ENCODE results near the gene CELF5. TPM values are rescaled to one million over a fixed set of nuclear protein-coding genes. Genes with fewer than 3 reads are reported as not detected.
"Not testable (repeated sequence)": the region's sequence is repeated elsewhere in the genome, so short reads cannot be mapped to it uniquely, and the experiment has no call there.

The CELF5 gene
- total RNA-seq, 1 experiment from 2014 or later = 7.7 TPM

DNA sequence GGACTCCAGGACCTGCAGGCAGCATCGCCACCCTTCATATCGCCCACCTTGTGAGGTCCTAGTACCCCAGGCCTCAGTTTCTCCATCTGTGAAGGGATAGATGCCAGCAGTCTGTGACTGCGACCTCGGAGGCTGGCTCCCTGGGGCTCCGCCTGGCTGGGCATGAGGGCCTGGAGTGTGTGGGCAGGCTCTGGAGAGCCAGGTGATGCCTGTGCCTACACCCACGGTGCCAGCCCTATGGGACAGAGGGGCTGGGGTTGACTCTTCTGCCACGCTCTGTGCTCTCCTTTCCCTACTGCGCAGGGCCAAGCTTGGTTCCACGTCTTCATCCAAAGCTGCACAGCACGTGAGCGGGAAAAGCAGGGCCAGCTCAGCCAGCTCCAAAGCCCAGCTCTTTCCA, 115.9 kb downstream of the CELF5 start (continued):
- TF ChIP-seq, protein P1, sequence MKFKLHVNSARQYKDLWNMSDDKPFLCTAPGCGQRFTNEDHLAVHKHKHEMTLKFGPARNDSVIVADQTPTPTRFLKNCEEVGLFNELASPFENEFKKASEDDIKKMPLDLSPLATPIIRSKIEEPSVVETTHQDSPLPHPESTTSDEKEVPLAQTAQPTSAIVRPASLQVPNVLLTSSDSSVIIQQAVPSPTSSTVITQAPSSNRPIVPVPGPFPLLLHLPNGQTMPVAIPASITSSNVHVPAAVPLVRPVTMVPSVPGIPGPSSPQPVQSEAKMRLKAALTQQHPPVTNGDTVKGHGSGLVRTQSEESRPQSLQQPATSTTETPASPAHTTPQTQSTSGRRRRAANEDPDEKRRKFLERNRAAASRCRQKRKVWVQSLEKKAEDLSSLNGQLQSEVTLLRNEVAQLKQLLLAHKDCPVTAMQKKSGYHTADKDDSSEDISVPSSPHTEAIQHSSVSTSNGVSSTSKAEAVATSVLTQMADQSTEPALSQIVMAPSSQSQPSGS (CRISPR knock-in tag; IDR thresholded peaks at IDR 0.05; ENCODE audit: borderline replicate concordance, low read depth) = no peak
- TF ChIP-seq, protein P2, sequence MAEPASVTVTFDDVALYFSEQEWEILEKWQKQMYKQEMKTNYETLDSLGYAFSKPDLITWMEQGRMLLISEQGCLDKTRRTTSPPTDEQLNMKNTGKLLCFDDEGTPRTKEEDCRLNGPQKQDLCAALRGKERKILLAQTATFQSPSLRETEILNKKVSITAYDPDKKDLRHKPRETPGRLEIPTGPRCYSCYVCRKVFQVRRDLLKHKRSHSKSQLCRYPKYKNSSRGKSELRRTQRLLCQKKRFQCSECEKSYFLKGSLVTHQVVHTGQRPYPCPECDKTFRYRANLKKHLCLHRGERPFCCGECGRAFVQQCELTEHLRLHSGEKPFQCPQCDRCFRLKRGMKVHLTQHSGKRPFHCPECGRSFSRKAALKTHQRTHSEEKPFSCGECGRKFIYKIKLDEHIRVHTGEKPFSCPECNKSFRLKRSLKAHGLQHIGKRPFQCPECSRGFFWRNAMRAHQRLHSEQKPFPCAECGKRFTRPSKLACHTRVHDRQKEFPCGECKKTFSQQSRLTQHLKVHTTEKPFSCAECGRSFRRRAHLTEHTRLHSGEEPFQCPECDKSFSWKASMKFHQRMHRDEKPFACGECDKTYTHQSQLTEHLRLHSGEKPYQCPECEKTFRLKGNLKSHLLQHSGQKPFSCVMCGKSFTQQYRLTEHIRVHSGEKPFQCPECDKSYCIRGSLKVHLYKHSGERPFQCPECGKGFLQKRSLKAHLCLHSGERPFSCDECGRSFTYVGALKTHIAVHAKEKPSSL (CRISPR knock-in tag; conservative IDR thresholded peaks at IDR 0.05) = no peak
- TF ChIP-seq CBFB (CRISPR knock-in tag; IDR thresholded peaks at IDR 0.05; ENCODE audit: low read depth) (no peak), SP1 (CRISPR knock-in tag; conservative IDR thresholded peaks at IDR 0.05) (no peak)
- TF ChIP-seq, protein P3, sequence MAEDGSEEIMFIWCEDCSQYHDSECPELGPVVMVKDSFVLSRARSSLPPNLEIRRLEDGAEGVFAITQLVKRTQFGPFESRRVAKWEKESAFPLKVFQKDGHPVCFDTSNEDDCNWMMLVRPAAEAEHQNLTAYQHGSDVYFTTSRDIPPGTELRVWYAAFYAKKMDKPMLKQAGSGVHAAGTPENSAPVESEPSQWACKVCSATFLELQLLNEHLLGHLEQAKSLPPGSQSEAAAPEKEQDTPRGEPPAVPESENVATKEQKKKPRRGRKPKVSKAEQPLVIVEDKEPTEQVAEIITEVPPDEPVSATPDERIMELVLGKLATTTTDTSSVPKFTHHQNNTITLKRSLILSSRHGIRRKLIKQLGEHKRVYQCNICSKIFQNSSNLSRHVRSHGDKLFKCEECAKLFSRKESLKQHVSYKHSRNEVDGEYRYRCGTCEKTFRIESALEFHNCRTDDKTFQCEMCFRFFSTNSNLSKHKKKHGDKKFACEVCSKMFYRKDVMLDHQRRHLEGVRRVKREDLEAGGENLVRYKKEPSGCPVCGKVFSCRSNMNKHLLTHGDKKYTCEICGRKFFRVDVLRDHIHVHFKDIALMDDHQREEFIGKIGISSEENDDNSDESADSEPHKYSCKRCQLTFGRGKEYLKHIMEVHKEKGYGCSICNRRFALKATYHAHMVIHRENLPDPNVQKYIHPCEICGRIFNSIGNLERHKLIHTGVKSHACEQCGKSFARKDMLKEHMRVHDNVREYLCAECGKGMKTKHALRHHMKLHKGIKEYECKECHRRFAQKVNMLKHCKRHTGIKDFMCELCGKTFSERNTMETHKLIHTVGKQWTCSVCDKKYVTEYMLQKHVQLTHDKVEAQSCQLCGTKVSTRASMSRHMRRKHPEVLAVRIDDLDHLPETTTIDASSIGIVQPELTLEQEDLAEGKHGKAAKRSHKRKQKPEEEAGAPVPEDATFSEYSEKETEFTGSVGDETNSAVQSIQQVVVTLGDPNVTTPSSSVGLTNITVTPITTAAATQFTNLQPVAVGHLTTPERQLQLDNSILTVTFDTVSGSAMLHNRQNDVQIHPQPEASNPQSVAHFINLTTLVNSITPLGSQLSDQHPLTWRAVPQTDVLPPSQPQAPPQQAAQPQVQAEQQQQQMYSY (CRISPR knock-in tag; IDR thresholded peaks at IDR 0.05) = no peak
- TF ChIP-seq, protein P4, sequence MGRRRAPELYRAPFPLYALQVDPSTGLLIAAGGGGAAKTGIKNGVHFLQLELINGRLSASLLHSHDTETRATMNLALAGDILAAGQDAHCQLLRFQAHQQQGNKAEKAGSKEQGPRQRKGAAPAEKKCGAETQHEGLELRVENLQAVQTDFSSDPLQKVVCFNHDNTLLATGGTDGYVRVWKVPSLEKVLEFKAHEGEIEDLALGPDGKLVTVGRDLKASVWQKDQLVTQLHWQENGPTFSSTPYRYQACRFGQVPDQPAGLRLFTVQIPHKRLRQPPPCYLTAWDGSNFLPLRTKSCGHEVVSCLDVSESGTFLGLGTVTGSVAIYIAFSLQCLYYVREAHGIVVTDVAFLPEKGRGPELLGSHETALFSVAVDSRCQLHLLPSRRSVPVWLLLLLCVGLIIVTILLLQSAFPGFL (CRISPR knock-in tag; IDR thresholded peaks at IDR 0.05; ENCODE audit: borderline replicate concordance) = no peak
- TF ChIP-seq, protein P5, sequence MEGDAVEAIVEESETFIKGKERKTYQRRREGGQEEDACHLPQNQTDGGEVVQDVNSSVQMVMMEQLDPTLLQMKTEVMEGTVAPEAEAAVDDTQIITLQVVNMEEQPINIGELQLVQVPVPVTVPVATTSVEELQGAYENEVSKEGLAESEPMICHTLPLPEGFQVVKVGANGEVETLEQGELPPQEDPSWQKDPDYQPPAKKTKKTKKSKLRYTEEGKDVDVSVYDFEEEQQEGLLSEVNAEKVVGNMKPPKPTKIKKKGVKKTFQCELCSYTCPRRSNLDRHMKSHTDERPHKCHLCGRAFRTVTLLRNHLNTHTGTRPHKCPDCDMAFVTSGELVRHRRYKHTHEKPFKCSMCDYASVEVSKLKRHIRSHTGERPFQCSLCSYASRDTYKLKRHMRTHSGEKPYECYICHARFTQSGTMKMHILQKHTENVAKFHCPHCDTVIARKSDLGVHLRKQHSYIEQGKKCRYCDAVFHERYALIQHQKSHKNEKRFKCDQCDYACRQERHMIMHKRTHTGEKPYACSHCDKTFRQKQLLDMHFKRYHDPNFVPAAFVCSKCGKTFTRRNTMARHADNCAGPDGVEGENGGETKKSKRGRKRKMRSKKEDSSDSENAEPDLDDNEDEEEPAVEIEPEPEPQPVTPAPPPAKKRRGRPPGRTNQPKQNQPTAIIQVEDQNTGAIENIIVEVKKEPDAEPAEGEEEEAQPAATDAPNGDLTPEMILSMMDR (IDR thresholded peaks at IDR 0.05) = no peak

DNA sequence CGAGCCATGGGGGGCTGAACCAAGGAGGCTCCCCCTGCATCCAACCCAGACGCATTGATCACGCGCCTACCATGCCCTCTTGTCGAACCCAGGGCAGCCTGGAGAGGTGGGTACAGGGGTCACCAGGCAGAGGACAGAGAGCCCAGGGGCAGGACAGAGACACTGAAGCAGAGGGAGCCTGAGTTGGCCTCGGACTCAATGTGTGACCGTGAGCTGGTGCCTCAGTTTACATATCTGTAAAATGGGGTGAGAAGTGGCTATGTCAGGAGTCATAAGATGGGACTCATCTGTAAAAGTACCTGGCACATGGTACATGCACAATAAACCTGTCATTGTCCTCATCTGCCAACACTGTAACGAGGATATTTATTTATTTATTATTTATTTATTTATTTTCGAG, 117.8 kb downstream of the CELF5 start:
- CTCF ChIA-PET = interaction anchor here (1.1 to 1.3 kb wide), 2 partner anchors 87 to 131 kb away, joined by 4 to 5 read pairs; no protein-coding TSS in a partner anchor
- Mint-ChIP-seq H3K36me3 (no peaks in the 10 kb centered on the region), H3K27ac (no peak overlapping the region), H3K9me3 (no peaks in the 10 kb centered on the region), H3K4me1 (no peaks in the 10 kb centered on the region), H3K4me3 (no peak overlapping the region), H3K27me3 (ENCODE audit: low read depth) (peaks cover 16% of the 10 kb centered on the region)
- TF ChIP-seq, protein P6, sequence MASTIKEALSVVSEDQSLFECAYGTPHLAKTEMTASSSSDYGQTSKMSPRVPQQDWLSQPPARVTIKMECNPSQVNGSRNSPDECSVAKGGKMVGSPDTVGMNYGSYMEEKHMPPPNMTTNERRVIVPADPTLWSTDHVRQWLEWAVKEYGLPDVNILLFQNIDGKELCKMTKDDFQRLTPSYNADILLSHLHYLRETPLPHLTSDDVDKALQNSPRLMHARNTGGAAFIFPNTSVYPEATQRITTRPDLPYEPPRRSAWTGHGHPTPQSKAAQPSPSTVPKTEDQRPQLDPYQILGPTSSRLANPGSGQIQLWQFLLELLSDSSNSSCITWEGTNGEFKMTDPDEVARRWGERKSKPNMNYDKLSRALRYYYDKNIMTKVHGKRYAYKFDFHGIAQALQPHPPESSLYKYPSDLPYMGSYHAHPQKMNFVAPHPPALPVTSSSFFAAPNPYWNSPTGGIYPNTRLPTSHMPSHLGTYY (CRISPR knock-in tag; IDR thresholded peaks at IDR 0.05) = no peak
- TF ChIP-seq ZNF232 (CRISPR knock-in tag; IDR thresholded peaks at IDR 0.05) (no peak), ZNF671 (CRISPR knock-in tag; IDR thresholded peaks at IDR 0.05) (no peak), JAZF1 (CRISPR knock-in tag; IDR thresholded peaks at IDR 0.05) (no peak), MXD4 (CRISPR knock-in tag; IDR thresholded peaks at IDR 0.05; ENCODE audit: borderline replicate concordance) (no peak), NR2C2 (CRISPR knock-in tag; IDR thresholded peaks at IDR 0.05) (no peak)
- TF ChIP-seq, protein P7, sequence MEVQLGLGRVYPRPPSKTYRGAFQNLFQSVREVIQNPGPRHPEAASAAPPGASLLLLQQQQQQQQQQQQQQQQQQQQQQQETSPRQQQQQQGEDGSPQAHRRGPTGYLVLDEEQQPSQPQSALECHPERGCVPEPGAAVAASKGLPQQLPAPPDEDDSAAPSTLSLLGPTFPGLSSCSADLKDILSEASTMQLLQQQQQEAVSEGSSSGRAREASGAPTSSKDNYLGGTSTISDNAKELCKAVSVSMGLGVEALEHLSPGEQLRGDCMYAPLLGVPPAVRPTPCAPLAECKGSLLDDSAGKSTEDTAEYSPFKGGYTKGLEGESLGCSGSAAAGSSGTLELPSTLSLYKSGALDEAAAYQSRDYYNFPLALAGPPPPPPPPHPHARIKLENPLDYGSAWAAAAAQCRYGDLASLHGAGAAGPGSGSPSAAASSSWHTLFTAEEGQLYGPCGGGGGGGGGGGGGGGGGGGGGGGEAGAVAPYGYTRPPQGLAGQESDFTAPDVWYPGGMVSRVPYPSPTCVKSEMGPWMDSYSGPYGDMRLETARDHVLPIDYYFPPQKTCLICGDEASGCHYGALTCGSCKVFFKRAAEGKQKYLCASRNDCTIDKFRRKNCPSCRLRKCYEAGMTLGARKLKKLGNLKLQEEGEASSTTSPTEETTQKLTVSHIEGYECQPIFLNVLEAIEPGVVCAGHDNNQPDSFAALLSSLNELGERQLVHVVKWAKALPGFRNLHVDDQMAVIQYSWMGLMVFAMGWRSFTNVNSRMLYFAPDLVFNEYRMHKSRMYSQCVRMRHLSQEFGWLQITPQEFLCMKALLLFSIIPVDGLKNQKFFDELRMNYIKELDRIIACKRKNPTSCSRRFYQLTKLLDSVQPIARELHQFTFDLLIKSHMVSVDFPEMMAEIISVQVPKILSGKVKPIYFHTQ (CRISPR knock-in tag; IDR thresholded peaks at IDR 0.05) = no peak
- ATAC-seq (no peak), DNase-seq (ENCODE audit: low spot score) (no peak)
- POLR2A ChIA-PET = interaction anchor here (0.6 kb wide), 1 partner anchor 38 kb away, joined by 4 read pairs; no protein-coding TSS in a partner anchor

DNA sequence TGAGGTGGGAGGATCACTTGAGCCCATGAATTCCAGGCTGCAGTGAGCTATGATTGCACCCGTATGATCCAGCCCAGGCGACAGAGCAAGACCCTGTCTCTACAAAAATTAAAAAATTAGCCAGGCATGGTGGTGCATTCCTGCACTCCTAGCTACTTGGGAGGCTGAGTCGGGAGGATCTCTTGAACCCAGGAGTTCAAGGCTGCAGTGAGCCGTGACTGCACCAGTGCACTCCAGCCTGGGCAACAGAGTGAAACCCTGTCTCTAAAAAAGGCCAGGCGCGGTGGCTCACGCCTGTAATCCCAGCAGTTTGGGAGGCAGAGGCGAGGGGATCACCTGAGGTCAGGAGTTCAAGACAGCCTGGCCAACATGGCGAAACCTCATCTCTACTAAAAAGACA, 118.5 kb downstream of the CELF5 start:
- H3K27ac Mint-ChIP-seq; H3K36me3 Mint-ChIP-seq; H3K9me3 Mint-ChIP-seq; POLR2A ChIA-PET; H3K4me3 Mint-ChIP-seq; ATAC-seq; H3K4me1 Mint-ChIP-seq; DNase-seq (ENCODE audit: low spot score): not testable (repeated sequence)
- peaks cover 20% of the 10 kb centered on the region for H3K27me3 Mint-ChIP-seq (ENCODE audit: low read depth)
- CTCF ChIA-PET = interaction anchor here (1.3 kb wide), 1 partner anchor 87 kb away, joined by 5 read pairs; no protein-coding TSS in a partner anchor
